GM12878 (cell line): ENCODE results near the gene NLGN1. TPM values are rescaled to one million over a fixed set of nuclear protein-coding genes. Genes with fewer than 3 reads are reported as not detected.

ENCODE experiments used
- ASH2L ChIP-seq: fragments of 300-600, 200-600 bp; sonication (generic); IDR thresholded peaks from 2 replicates; pipeline ENCODE4 v1.6.1; 2017; ENCODE audit warnings: low read depth, mild to moderate bottlenecking, borderline replicate concordance
- CEBPB ChIP-seq, 2 experiments: fragments of 150-350 bp in 1 of 2; IDR thresholded peaks; 2 replicates each; pipeline ENCODE4 v1.6.1; 2012 to 2014; ENCODE audit warnings: low read depth in 2 of 2, low read length in 2 of 2, borderline replicate concordance in 1 of 2, inconsistent platforms in 1 of 2
- EZH2 ChIP-seq: IDR thresholded peaks from 2 replicates; pipeline ENCODE4 v1.6.1; 2012; ENCODE audit warnings: low read depth, mild to moderate bottlenecking, control low read depth, inconsistent platforms, low read length, borderline replicate concordance; ENCODE audit not compliant: control insufficient read depth
- MEF2B ChIP-seq: fragments of 450-650 bp; IDR thresholded peaks from 2 replicates; pipeline ENCODE4 v1.6.1; 2018; ENCODE audit warnings: mild to moderate bottlenecking, moderate library complexity; ENCODE audit not compliant: partially characterized antibody, poor library complexity, severe bottlenecking
- NFXL1 ChIP-seq: fragments of 450-650 bp; IDR thresholded peaks from 2 replicates; pipeline ENCODE4 v1.6.1; 2017; ENCODE audit warnings: antibody characterized with exemption, mild to moderate bottlenecking, borderline replicate concordance
- POLR2A ChIP-seq: IDR thresholded peaks from 2 replicates; pipeline ENCODE4 v1.6.1; 2011; ENCODE audit warnings: low read depth, mild to moderate bottlenecking, low read length
- RELA ChIP-seq: fragments of 450-650 bp; IDR thresholded peaks from 2 replicates; pipeline ENCODE4 v1.8.0; 2014; ENCODE audit warnings: borderline replicate concordance; ENCODE audit not compliant: partially characterized antibody
- SUPT20H ChIP-seq: IDR thresholded peaks from 2 replicates; pipeline ENCODE4 v1.6.1; 2011; ENCODE audit warnings: low read depth, mild to moderate bottlenecking, low read length, moderate library complexity, borderline replicate concordance; ENCODE audit not compliant: control insufficient read depth
- ZSCAN29 ChIP-seq: fragments of 450-650 bp; IDR thresholded peaks from 2 replicates; pipeline ENCODE4 v1.6.1; 2017; ENCODE audit warnings: mild to moderate bottlenecking, moderate library complexity
- polyA plus RNA-seq, 11 experiments: library from polyadenylated mRNA; depleted of rRNA in 4 of 11; unstranded in 6 of 11; stranded (reverse) in 5 of 11; fragments of >200 nt; fragmentation: Nextera tagmentation in 4 of 11; fragmentation: Illumina TruSeq in 1 of 11; extraction: Ambion mirVana in 4 of 11; extraction: Trizol in 1 of 11; gene quantifications; 1 replicate in 1 of 11; 2 replicates in 10 of 11; pipeline versions ENCODE4 v1.2.1 to v1.2.3, GENCODE V29; 2011 to 2016; ENCODE audit warnings: inconsistent platforms in 2 of 11, missing spikeins in 2 of 11, low read depth in 1 of 11
- total RNA-seq, 4 experiments: library from RNA; depleted of rRNA in 3 of 4; stranded (reverse); fragments of >200 nt in 3 of 4; fragmentation: Illumina TruSeq in 1 of 4; extraction: Trizol in 1 of 4; gene quantifications; 2 replicates each; pipeline versions ENCODE4 v1.2.1 to v1.2.3, GENCODE V29; 2013 to 2021
- TF ChIP-seq, protein P1 (sequence below), 3 experiments: IDR thresholded peaks in 2 of 3; conservative IDR thresholded peaks in 1 of 3; 2 replicates each; pipeline ENCODE4 v1.5.1; 2011; ENCODE audit warnings: low read depth in 3 of 3, low read length in 3 of 3, mild to moderate bottlenecking in 3 of 3, control low read depth in 2 of 3, moderate library complexity in 2 of 3, inconsistent platforms in 1 of 3, mixed read lengths in 1 of 3; ENCODE audit not compliant: control insufficient read depth in 2 of 3, insufficient read depth in 1 of 3; ENCODE audit errors: extremely low read depth in 1 of 3
- TF ChIP-seq, protein P2 (sequence below): IDR thresholded peaks from 2 replicates; pipeline ENCODE4 v1.6.1; 2012; ENCODE audit warnings: low read depth, low read length, improper control_type of control experiment
- TF ChIP-seq, protein P3 (sequence below): IDR thresholded peaks from 2 replicates; pipeline ENCODE4 v1.6.1; 2011; ENCODE audit warnings: low read depth, low read length, improper control_type of control experiment, borderline replicate concordance

Gene NLGN1
- total and polyA plus RNA-seq, 10 of the 15 experiments (the other 5 are each of a cell fraction or from before 2014, with no cell fraction given): not detected

DNA sequence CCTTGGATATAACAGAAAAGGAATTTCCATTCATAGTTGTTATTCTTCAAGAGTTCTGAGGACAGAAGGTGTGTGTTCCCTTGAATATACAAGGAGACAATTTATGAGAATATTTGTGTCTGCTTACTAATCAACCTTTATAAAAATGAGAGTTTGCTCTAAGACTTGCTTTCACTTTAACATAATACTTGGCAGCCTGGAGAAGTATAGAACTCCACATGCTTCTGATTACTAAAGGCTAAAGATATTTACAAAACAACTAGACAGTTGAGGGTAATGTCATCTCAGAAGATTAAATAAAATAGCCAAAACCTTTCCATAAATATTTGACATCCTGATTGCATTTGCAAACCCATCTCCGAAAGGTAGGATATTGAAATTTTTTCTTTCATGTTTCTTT lies 734.5 kb downstream of the NLGN1 start (continued):
- TF ChIP-seq MEF2B: no peak
- TF ChIP-seq POLR2A: no peak
- TF ChIP-seq CEBPB (IDR thresholded peaks at IDR 0.05; ENCODE audit: borderline replicate concordance in 1 of 2, low read depth in 2 of 2, low read length in 2 of 2): no peak
- no peak for TF ChIP-seq EZH2
- TF ChIP-seq NFXL1: no peak
- no peak for TF ChIP-seq ASH2L
- no peak for TF ChIP-seq ZSCAN29
- TF ChIP-seq, protein P1, sequence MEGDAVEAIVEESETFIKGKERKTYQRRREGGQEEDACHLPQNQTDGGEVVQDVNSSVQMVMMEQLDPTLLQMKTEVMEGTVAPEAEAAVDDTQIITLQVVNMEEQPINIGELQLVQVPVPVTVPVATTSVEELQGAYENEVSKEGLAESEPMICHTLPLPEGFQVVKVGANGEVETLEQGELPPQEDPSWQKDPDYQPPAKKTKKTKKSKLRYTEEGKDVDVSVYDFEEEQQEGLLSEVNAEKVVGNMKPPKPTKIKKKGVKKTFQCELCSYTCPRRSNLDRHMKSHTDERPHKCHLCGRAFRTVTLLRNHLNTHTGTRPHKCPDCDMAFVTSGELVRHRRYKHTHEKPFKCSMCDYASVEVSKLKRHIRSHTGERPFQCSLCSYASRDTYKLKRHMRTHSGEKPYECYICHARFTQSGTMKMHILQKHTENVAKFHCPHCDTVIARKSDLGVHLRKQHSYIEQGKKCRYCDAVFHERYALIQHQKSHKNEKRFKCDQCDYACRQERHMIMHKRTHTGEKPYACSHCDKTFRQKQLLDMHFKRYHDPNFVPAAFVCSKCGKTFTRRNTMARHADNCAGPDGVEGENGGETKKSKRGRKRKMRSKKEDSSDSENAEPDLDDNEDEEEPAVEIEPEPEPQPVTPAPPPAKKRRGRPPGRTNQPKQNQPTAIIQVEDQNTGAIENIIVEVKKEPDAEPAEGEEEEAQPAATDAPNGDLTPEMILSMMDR (IDR thresholded peaks at IDR 0.05 in 2 of 3, conservative IDR thresholded peaks at IDR 0.05 in 1 of 3; ENCODE audit: control insufficient read depth in 2 of 3, extremely low read depth in 1 of 3, insufficient read depth in 1 of 3, low read depth in 3 of 3, low read length in 3 of 3): no peak
- TF ChIP-seq SUPT20H: no peak
- no peak for TF ChIP-seq RELA
- TF ChIP-seq, protein P2, sequence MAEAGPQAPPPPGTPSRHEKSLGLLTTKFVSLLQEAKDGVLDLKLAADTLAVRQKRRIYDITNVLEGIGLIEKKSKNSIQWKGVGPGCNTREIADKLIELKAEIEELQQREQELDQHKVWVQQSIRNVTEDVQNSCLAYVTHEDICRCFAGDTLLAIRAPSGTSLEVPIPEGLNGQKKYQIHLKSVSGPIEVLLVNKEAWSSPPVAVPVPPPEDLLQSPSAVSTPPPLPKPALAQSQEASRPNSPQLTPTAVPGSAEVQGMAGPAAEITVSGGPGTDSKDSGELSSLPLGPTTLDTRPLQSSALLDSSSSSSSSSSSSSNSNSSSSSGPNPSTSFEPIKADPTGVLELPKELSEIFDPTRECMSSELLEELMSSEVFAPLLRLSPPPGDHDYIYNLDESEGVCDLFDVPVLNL: no peak
- TF ChIP-seq, protein P3, sequence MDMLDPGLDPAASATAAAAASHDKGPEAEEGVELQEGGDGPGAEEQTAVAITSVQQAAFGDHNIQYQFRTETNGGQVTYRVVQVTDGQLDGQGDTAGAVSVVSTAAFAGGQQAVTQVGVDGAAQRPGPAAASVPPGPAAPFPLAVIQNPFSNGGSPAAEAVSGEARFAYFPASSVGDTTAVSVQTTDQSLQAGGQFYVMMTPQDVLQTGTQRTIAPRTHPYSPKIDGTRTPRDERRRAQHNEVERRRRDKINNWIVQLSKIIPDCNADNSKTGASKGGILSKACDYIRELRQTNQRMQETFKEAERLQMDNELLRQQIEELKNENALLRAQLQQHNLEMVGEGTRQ: no peak
